GM15510 (cell line): ENCODE measurements around the gene SLC38A5.
"Not testable (repeated sequence)": the region's sequence is repeated elsewhere in the genome, so short reads cannot be mapped to it uniquely, and the experiment has no call there.

Experiments
- POLR2A ChIP-seq: IDR thresholded peaks from 3 replicates; pipeline ENCODE4 v1.6.1; 2011; ENCODE audit warnings: borderline replicate concordance; ENCODE audit not compliant: insufficient read length; ENCODE audit errors: extremely low read depth

The SLC38A5 gene

GRCh38 chrX:48465336-48465933, 4.6 kb downstream of the SLC38A5 start:
- TF ChIP-seq POLR2A: no peak

GRCh38 chrX:48461830-48462229, 8.2 kb downstream of the SLC38A5 start:
- no peak for TF ChIP-seq POLR2A

- no peak for TF ChIP-seq POLR2A
These were observed 9.5 kb downstream of the SLC38A5 start for GRCh38 chrX:48460606-48461005.

DNA sequence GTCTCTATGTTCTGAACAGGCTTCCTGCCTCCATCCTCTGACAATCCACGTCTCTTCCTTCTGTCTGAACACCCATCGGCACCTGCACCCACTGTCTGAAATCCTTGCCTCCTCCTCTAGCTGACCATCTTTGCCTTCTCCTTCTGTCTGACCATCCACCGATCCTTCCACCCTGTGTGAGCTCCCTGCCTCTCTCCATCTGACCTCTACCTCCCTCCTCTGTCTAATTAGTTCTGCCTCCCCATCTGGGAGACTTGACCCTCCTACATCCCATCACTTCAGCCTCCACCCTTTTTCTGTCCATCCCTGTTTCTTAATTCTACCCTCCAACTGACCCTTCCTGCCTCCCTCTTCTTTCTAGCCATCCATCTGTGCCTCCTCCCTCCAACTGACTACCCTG, 10.0 kb downstream of the SLC38A5 start:
- TF ChIP-seq POLR2A: no peak

DNA sequence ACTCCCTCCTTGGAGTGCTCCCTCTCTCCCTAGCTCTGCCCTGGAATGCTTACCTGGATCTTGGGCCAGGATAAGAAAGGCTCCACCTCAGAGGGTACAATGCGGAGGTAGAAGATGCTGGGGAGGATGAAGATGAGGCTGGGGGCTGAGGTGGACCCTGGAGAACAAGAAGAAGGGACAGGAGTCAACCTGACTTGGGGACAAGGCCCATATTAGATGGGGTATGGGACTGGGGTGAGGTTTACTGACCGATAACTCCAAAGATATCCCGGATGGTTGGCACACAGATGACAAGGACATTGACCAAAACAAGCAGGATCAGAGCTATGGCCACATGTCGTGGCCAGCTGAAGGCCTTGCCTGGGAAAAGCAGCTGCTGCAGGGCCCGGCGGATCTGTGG, 10.6 kb downstream of the SLC38A5 start:
- no peak for TF ChIP-seq POLR2A

DNA sequence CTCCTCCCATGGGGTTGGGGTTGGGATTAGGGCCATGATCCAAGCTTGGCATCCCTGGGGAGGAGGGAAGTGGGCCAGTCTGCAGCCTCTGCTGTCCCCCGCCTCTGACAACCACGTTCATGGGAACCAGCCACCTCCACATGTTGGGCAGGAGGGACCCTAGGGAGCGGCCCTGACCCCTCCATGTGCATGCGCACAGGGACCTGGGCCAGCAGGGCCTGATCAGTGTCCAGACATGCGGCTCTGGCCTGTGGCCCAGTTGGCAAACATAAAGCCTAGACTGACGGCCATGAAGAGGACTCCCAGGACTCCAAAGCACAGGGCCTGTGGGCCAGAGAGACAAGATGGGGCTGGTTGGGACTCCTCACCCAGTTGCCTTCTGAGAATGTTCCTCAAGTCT, 11.3 kb downstream of the SLC38A5 start:
- TF ChIP-seq POLR2A: no peak

DNA sequence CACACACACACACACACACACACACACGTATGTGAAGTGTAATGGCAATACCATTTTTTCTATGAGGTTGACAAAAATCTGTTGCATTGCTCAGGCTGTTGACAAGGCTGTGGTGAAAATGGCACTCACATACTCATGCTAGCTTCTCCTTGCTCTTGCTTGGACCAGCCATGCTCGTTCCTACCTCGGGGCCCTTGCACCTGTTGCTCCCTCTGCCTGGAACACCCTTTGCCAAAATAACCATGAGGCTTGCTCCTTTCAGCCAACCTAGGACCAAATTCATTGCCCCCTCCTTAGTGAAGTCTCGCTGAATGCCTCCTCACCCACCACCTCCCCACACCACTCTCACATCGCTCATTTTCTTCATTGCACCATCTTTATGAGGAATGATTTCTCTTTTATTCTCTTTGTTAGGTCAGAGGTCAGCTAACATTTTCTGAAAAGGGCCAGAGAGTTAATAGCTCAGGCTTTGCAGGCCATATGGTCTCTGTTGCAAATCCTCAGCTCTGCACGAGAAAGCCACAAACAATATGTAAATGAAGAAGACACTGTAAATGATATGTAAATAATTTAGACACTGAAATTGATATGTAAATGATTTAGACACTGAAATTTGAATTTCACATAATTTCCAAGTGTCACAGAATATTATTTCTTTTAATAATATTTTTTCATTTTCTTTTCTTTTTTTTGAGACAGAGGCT, 13.3 kb downstream of the SLC38A5 start:
- TF ChIP-seq POLR2A: no peak

DNA sequence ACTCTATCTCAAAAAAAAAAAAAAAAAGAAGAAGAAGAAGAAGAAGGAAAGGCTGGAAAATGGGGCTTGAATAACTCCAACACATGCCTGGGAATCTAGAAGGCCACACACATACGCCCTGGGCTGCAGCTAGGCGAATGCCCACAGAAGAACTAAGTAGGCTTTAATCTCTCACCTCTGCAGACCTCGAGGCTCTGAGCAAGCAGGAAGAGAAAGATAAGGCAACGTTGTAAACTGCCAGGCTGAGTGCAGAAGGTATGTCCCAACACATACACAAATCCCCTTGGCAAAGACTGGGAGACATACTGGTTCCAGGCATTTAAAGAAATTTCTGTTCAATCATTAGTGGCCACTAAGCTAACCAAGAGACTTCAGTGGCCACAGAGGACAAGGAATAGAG, 18.4 kb downstream of the SLC38A5 start:
- TF ChIP-seq POLR2A: no peak

DNA sequence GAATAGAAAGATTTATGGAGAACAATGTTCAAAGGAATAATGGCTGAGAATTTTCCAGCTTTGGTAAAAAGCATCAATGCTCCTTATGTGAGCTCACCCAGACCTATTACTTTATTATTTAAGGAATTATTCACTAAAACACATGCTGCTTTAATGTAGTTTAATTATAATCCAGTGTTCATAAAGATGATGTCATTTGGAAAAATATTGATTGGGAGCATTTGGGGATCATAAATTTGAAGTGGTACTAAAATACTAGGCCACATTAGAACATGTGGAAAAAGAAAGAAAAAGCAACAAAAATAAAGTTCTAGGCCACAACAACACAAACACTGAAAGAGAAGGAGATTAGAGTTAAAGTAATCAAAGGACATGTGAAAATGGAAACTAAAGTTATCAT, 20.0 kb downstream of the SLC38A5 start:
- TF ChIP-seq POLR2A: no peak

GRCh38 chrX:48411860-48412259, 58.2 kb downstream of the SLC38A5 start, which contains the start of gene SSX4B:
SSX4B (minus strand) TSS chrX:48411960; CDS start chrX:48411372, 588 bp downstream.
- TF ChIP-seq POLR2A: not testable (repeated sequence)
